Measurements from ENCODE around the gene NDP.
"Not testable (repeated sequence)": the region's sequence is repeated elsewhere in the genome, so short reads cannot be mapped to it uniquely, and the experiment has no call there.

Gene NDP

GRCh38 chrX:43949669-43950068, 23.5 kb downstream of the NDP start:
- no peak for DNase-seq (ENCODE audit: low spot score)
- TF ChIP-seq CTCF (IDR thresholded peaks at IDR 0.05; ENCODE audit: borderline replicate concordance, control extremely low read depth, extremely low read depth, insufficient read depth, missing control alignments): peak; percentile 9
- in situ Hi-C loops (cut with MboI; ENCODE audit: low sequenced_read_pairs, unreplicated experiment): no loop called here

- no peak for TF ChIP-seq CTCF (IDR thresholded peaks at IDR 0.05; ENCODE audit: borderline replicate concordance, control extremely low read depth, extremely low read depth, insufficient read depth, missing control alignments)
- in situ Hi-C loops (cut with MboI; ENCODE audit: low sequenced_read_pairs, unreplicated experiment): no loop called here
- DNase-seq (ENCODE audit: low spot score): no peak
Observed at GRCh38 chrX:43940816-43941474, 32.2 kb downstream of the NDP start.

- in situ Hi-C loops (cut with MboI; ENCODE audit: low sequenced_read_pairs, unreplicated experiment): no loop called here
- no peak for TF ChIP-seq CTCF (IDR thresholded peaks at IDR 0.05; ENCODE audit: borderline replicate concordance, control extremely low read depth, extremely low read depth, insufficient read depth, missing control alignments)
- DNase-seq (ENCODE audit: low spot score): no peak
Observed at GRCh38 chrX:43939187-43939926, 33.8 kb downstream of the NDP start.

- DNase-seq (ENCODE audit: low spot score); in situ Hi-C loops (cut with MboI; ENCODE audit: low sequenced_read_pairs, unreplicated experiment): not testable (repeated sequence)
Observed at GRCh38 chrX:43922032-43922431, 51.2 kb downstream of the NDP start.

- DNase-seq (ENCODE audit: low spot score); in situ Hi-C loops (cut with MboI; ENCODE audit: low sequenced_read_pairs, unreplicated experiment): not testable (repeated sequence)
Observed at GRCh38 chrX:43910772-43911171, 62.4 kb downstream of the NDP start.

- DNase-seq (ENCODE audit: low spot score): no peak
- TF ChIP-seq CTCF (IDR thresholded peaks at IDR 0.05; ENCODE audit: borderline replicate concordance, control extremely low read depth, extremely low read depth, insufficient read depth, missing control alignments): no peak
- in situ Hi-C loops (cut with MboI; ENCODE audit: low sequenced_read_pairs, unreplicated experiment): no loop called here
Observed at GRCh38 chrX:43910012-43910411, 63.2 kb downstream of the NDP start.

- DNase-seq (ENCODE audit: low spot score): no peak
- in situ Hi-C loops (cut with MboI; ENCODE audit: low sequenced_read_pairs, unreplicated experiment): no loop called here
- TF ChIP-seq CTCF (IDR thresholded peaks at IDR 0.05; ENCODE audit: borderline replicate concordance, control extremely low read depth, extremely low read depth, insufficient read depth, missing control alignments): no peak
Observed at GRCh38 chrX:43909141-43909540, 64.0 kb downstream of the NDP start.

Measured in GM13976 (cell line).